Activated CD4-positive, alpha-beta T cell treated with anti-CD3 and anti-CD28 coated beads for 36 hours (primary cell): ENCODE measurements around the gene ATPAF1. TPM values are rescaled to one million over a fixed set of nuclear protein-coding genes. Genes with fewer than 3 reads are reported as not detected.
"Not testable (repeated sequence)": the region's sequence is repeated elsewhere in the genome, so short reads cannot be mapped to it uniquely, and the experiment has no call there.

Experiments
- ATAC-seq: fragments of 200-7000 bp; cut with Tn5 transposase; one replicate; pipeline ENCODE4 v1.10.0; 2021; ENCODE audit warnings: mild to moderate bottlenecking, moderate library complexity
- CTCF ChIA-PET: fragments of 350-600 bp; sonication (Branson Sonifier 250); formaldehyde crosslinking; loops from one replicate; lab custom pipeline; 2021; ENCODE audit warnings: antibody characterized with exemption; lab: Charles Lee
- POLR2A ChIA-PET: fragments of 350-600 bp; sonication (Branson Sonifier 250); formaldehyde crosslinking; loops from one replicate; lab custom pipeline; 2021; ENCODE audit warnings: antibody characterized with exemption, inconsistent platforms; lab: Charles Lee
- DNase-seq: peaks from one replicate; pipeline ENCODE4 v3.0.0-alpha.2; 2020
- H3K27ac Mint-ChIP-seq: one replicate; pipeline ENCODE4 v1.8.0; 2021; ENCODE audit warnings: mixed read lengths
- H3K27me3 Mint-ChIP-seq: one replicate; pipeline ENCODE4 v1.8.0; 2021; ENCODE audit warnings: mixed read lengths
- H3K36me3 Mint-ChIP-seq: one replicate; pipeline ENCODE4 v1.8.0; 2021; ENCODE audit warnings: low read depth, mixed read lengths
- H3K4me1 Mint-ChIP-seq: one replicate; pipeline ENCODE4 v1.8.0; 2021; ENCODE audit warnings: mixed read lengths
- H3K4me3 Mint-ChIP-seq: one replicate; pipeline ENCODE4 v1.8.0; 2021; ENCODE audit warnings: mild to moderate bottlenecking, moderate library complexity, mixed read lengths
- H3K9me3 Mint-ChIP-seq: one replicate; pipeline ENCODE4 v1.8.0; 2021; ENCODE audit warnings: low read depth, mixed read lengths
- intact Hi-C, 2 experiments: fragments of 100-400 bp; cut with DNase I in 1 of 2; cut with micrococcal nuclease in 1 of 2; formaldehyde crosslinking; loops; one replicate each; pipeline versions ENCODE4 v1.14.2 to v1.15.1; 2022 to 2024; cut with DNase I, micrococcal nuclease
- total RNA-seq, 2 experiments: library from RNA; stranded (reverse); gene quantifications; one replicate each; pipeline ENCODE4 v1.2.3, GENCODE V29; 2021

ATPAF1 gene
- total RNA-seq, 2 experiments from 2014 or later = 46.1 to 48.5 TPM

GRCh38 chr1:46659307-46659870 lies 8.8 kb downstream of the ATPAF1 start:
- DNase-seq (no peak), ATAC-seq (peak; percentile 64)
- ChIA-PET CTCF (interaction anchor here (0.7 to 1.4 kb wide), 2 partner anchors 55 to 59 kb away, joined by 3 to 4 read pairs; partner anchors contain the start of gene MKNK1), POLR2A (no interaction called here)
- Mint-ChIP-seq H3K27ac (no peak overlapping the region), H3K27me3 (no peaks in the 10 kb centered on the region), H3K9me3 (peaks cover 2% of the 10 kb centered on the region), H3K36me3 (peaks cover 37% of the 10 kb centered on the region), H3K4me3 (no peak overlapping the region), H3K4me1 (peaks cover 23% of the 10 kb centered on the region)
- intact Hi-C loops = no loop called here

DNA sequence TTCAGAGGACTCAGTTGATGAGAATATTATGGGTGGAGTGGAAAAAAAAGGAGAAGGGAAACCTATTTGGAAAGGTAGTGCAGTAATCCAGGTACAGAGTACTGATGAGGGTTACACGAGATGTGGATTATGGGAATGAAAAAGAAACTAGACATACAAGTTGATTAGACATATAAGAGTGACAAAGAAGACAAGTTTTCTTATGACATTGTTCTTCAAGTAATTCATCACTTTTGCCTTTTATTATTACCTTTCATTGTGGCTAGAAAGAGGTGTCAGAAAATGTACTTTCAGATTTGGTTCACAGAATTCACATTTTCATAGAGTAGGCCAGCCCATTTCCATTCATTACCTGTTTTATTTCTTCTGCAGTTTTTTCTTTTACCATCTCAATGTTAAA lies 10.4 kb downstream of the ATPAF1 start:
- H3K9me3 Mint-ChIP-seq = peaks cover 2% of the 10 kb centered on the region
- peaks cover 33% of the 10 kb centered on the region for H3K36me3 Mint-ChIP-seq
- peak; percentile 37 for ATAC-seq
- intact Hi-C loops = no loop called here
- H3K4me3 Mint-ChIP-seq = no peak overlapping the region
- H3K27me3 Mint-ChIP-seq = no peaks in the 10 kb centered on the region
- peaks cover 36% of the 10 kb centered on the region for H3K4me1 Mint-ChIP-seq
- DNase-seq = no peak
- POLR2A ChIA-PET = no interaction called here
- peak overlapping the region; percentile 11 for H3K27ac Mint-ChIP-seq
- CTCF ChIA-PET = interaction anchor here (0.7 to 1.0 kb wide), 2 partner anchors 10 to 170 kb away, joined by 3 read pairs; partner anchors contain the start of gene ATPAF1

DNA sequence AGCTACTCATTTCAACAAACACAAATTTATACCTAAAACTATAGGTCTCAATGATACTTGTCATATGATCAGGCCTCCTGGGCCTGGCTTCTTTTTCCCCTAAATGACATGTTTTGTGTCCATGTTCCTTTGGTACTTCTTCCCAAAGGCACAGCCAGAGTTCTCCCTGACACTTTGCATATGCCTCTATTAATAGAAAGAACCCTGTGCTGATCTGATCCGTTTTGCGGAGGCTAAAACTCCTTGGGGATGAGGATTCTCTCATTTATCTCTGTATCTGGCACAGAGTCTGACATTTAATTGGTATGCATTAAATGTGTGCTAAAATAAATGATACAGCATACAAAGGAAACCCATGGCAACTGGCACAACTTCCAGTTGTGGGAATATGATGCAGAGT lies 11.5 kb downstream of the ATPAF1 start:
- H3K27me3 Mint-ChIP-seq = no peaks in the 10 kb centered on the region
- no peak overlapping the region for H3K27ac Mint-ChIP-seq
- ATAC-seq (no peak), DNase-seq (no peak)
- H3K4me3 Mint-ChIP-seq = no peak overlapping the region
- H3K36me3 Mint-ChIP-seq = peaks cover 42% of the 10 kb centered on the region
- peaks cover 2% of the 10 kb centered on the region for H3K9me3 Mint-ChIP-seq
- CTCF ChIA-PET = interaction anchor here (0.6 to 1.0 kb wide), 3 partner anchors 9 to 18 kb away, joined by 3 to 4 read pairs (median 3); partner anchors contain the start of gene ATPAF1
- POLR2A ChIA-PET = no interaction called here
- intact Hi-C loops = no loop called here
- H3K4me1 Mint-ChIP-seq = peaks cover 37% of the 10 kb centered on the region

- ATAC-seq (no peak), DNase-seq (no peak)
- peaks cover 2% of the 10 kb centered on the region for H3K9me3 Mint-ChIP-seq
- H3K36me3 Mint-ChIP-seq = peaks cover 42% of the 10 kb centered on the region
- peaks cover 37% of the 10 kb centered on the region for H3K4me1 Mint-ChIP-seq
- no peak overlapping the region for H3K4me3 Mint-ChIP-seq
- POLR2A ChIA-PET = no interaction called here
- H3K27me3 Mint-ChIP-seq = no peaks in the 10 kb centered on the region
- H3K27ac Mint-ChIP-seq = no peak overlapping the region
- CTCF ChIA-PET = interaction anchor here (0.6 kb wide), 1 partner anchor 19 kb away, joined by 4 read pairs; no protein-coding TSS in a partner anchor
- intact Hi-C loops = no loop called here
Measured at GRCh38 chr1:46655848-46656247, 12.3 kb downstream of the ATPAF1 start.

- DNase-seq, CTCF ChIA-PET, intact Hi-C loops, H3K27me3 Mint-ChIP-seq, ATAC-seq, POLR2A ChIA-PET, H3K9me3 Mint-ChIP-seq, H3K4me3 Mint-ChIP-seq, H3K27ac Mint-ChIP-seq: not testable (repeated sequence)
- peaks cover 27% of the 10 kb centered on the region for H3K4me1 Mint-ChIP-seq
- peaks cover 50% of the 10 kb centered on the region for H3K36me3 Mint-ChIP-seq
Measured at GRCh38 chr1:46654698-46655097, 13.5 kb downstream of the ATPAF1 start.

DNA sequence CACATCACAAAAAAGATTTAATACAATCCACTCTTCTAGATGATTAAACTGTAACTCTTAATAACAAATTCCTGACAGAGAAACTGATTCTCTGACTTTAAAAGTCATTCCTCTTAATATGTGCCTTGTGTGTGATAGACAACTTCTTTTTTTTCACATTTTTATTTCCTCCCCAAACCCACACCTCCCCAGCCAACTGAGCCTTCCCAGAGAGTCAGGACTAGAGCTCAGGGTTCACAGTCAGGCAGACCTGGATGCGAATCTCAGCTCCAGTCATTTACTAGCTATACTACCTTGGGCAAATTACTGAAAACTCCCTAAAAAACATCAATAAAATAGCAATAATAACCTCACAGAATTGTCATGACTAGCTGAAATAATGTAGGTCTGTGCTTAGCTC lies 14.2 kb downstream of the ATPAF1 start:
- Mint-ChIP-seq H3K36me3 (peaks cover 53% of the 10 kb centered on the region), H3K4me1 (peaks cover 21% of the 10 kb centered on the region), H3K9me3 (peaks cover 2% of the 10 kb centered on the region), H3K27me3 (no peaks in the 10 kb centered on the region), H3K27ac (peak overlapping the region; percentile 37), H3K4me3 (no peak overlapping the region)
- intact Hi-C loops = no loop called here
- DNase-seq (no peak), ATAC-seq (no peak)
- ChIA-PET CTCF (no interaction called here), POLR2A (no interaction called here)

DNA sequence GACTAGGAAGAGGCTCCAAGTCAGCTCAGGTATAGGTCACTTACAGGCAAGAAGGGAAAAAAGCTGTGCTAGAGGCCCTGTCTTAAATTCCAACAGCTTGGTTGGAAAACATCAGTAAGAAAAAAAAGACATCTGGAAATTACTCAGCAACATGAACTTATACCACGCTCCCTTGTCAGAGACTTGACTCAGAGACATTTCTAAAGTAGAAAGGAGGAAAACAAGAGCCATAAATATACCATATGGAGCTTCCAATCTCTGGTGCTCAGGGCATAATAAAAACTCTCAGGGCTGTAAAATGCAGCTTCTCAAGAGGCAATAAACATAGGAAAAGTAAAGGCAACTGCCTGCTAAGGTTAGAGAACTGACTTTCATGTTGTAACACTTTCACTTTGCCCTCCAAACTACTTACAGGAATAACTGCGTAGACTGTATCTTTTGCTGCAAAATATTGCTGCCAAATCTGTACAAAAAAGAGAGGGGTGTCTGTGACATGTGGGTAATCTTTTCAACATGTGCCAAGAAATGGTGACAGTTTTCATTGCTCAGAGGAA lies 14.7 kb downstream of the ATPAF1 start:
- ChIA-PET POLR2A (no interaction called here), CTCF (interaction anchor here (0.9 kb wide), 1 partner anchor 22 kb away, joined by 3 read pairs; no protein-coding TSS in a partner anchor)
- H3K9me3 Mint-ChIP-seq = peaks cover 2% of the 10 kb centered on the region
- no peak overlapping the region for H3K4me3 Mint-ChIP-seq
- no peaks in the 10 kb centered on the region for H3K27me3 Mint-ChIP-seq
- ATAC-seq (peak; percentile 65), DNase-seq (no peak)
- intact Hi-C loops = no loop called here
- H3K27ac Mint-ChIP-seq = peak overlapping the region; percentile 20
- H3K4me1 Mint-ChIP-seq = peaks cover 21% of the 10 kb centered on the region
- H3K36me3 Mint-ChIP-seq = peaks cover 53% of the 10 kb centered on the region

DNA sequence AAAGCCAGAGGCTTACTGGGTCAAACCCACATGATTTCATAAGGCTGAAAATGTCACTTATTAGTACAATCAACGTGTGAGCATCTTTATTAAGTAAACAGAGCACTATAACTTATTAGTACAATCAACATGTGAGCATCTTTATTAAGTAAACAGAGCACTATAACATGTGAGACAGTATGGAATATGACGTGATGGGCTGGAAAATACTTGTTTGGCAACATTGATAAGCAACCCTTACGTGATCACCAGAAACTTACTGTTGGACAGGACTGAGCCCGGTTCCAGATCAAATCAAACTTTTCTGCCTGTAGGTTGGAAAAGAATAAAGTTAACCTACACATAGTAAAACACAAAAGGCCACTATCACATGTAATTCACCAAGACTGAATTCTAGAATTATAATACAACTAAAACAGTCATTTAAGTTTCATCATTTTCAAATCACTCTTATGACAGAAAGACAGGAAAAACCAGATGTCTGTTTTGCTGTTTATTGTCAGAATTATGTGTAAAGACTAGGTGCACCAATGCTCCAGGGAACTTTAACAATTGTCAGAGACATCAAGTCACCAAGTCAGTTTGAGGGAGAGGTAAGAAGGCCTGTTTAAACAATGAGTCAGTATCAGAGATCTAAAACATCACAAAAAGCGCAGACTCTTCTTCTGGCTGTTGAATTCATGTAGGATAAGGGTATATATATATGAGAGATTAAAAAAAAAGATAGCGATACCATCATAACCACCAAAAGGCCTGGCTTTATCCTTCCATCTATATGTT lies 15.7 kb downstream of the ATPAF1 start:
- Mint-ChIP-seq H3K27ac (no peak overlapping the region), H3K9me3 (peaks cover 2% of the 10 kb centered on the region), H3K27me3 (no peaks in the 10 kb centered on the region), H3K36me3 (peaks cover 50% of the 10 kb centered on the region), H3K4me1 (peaks cover 15% of the 10 kb centered on the region), H3K4me3 (no peak overlapping the region)
- ATAC-seq = no peak
- ChIA-PET CTCF (interaction anchor here (0.9 kb wide), 1 partner anchor 23 kb away, joined by 3 read pairs; no protein-coding TSS in a partner anchor), POLR2A (no interaction called here)
- no peak for DNase-seq
- intact Hi-C loops = no loop called here

DNA sequence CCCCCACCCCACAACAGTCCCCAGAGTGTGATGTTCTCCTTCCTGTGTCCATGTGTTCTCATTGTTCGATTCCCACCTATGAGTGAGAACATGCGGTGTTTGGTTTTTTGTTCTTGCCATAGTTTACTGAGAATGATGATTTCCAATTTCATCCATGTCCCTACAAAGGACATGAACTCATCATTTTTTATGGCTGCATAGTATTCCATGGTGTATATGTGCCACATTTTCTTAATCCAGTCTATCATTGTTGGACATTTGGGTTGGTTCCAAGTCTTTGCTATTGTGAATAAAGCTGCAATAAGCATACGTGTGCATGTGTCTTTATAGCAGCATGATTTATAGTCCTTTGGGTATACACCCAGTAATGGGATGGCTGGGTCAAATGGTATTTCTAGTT lies 17.0 kb downstream of the ATPAF1 start:
- H3K27ac Mint-ChIP-seq, H3K27me3 Mint-ChIP-seq, ATAC-seq, H3K4me3 Mint-ChIP-seq, DNase-seq, CTCF ChIA-PET, intact Hi-C loops, H3K9me3 Mint-ChIP-seq: not testable (repeated sequence)
- Mint-ChIP-seq H3K36me3 (peaks cover 55% of the 10 kb centered on the region), H3K4me1 (peaks cover 25% of the 10 kb centered on the region)
- POLR2A ChIA-PET = interaction anchor here (0.6 kb wide), 1 partner anchor 407 kb away, joined by 6 read pairs; no protein-coding TSS in a partner anchor

- peaks cover 48% of the 10 kb centered on the region for H3K36me3 Mint-ChIP-seq
- peaks cover 25% of the 10 kb centered on the region for H3K4me1 Mint-ChIP-seq
- DNase-seq (no peak), ATAC-seq (no peak)
- intact Hi-C loops = no loop called here
- H3K4me3 Mint-ChIP-seq = no peak overlapping the region
- ChIA-PET POLR2A (interaction anchor here (0.6 kb wide), 1 partner anchor 407 kb away, joined by 6 read pairs; no protein-coding TSS in a partner anchor), CTCF (interaction anchor here (1.1 kb wide), 1 partner anchor 46 kb away, joined by 3 read pairs; the partner anchor contains the start of gene MKNK1)
- no peak overlapping the region for H3K27ac Mint-ChIP-seq
- no peaks in the 10 kb centered on the region for H3K27me3 Mint-ChIP-seq
- peaks cover 2% of the 10 kb centered on the region for H3K9me3 Mint-ChIP-seq
Measured at GRCh38 chr1:46650491-46650890, 17.7 kb downstream of the ATPAF1 start.

- Mint-ChIP-seq H3K9me3 (peaks cover 2% of the 10 kb centered on the region), H3K27me3 (no peaks in the 10 kb centered on the region), H3K4me1 (peaks cover 25% of the 10 kb centered on the region), H3K4me3 (no peak overlapping the region), H3K27ac (no peak overlapping the region), H3K36me3 (peaks cover 46% of the 10 kb centered on the region)
- ChIA-PET POLR2A (interaction anchor here (0.6 kb wide), 1 partner anchor 913 kb away, joined by 4 read pairs; no protein-coding TSS in a partner anchor), CTCF (interaction anchor here (1.1 kb wide), 2 partner anchors 36 to 46 kb away, joined by 3 read pairs; partner anchors contain the start of gene MKNK1)
- DNase-seq = no peak
- intact Hi-C loops = no loop called here
- ATAC-seq = no peak
Measured at GRCh38 chr1:46649764-46650163, 18.4 kb downstream of the ATPAF1 start.
